Peyer's patch (tissue), 4 donors: ENCODE data around the gene SGTB. TPM values are rescaled to one million over a fixed set of nuclear protein-coding genes. Genes with fewer than 3 reads are reported as not detected.

Experiments used
- DNase-seq, 3 donors: peaks; one replicate each; pipeline ENCODE4 v3.0.0-alpha.2; 2017 to 2019
- H3K27ac ChIP-seq, 4 donors: fragments of 200-600 bp; sonication (generic); one replicate each; pipeline ENCODE4 v1.5.1; 2016 to 2019
- H3K27me3 ChIP-seq, 2 donors: fragments of 200-600 bp; sonication (generic); one replicate each; pipeline ENCODE4 v1.5.1; 2019
- H3K36me3 ChIP-seq, 3 donors: fragments of 200-600 bp; sonication (generic); one replicate each; pipeline ENCODE4 v1.5.1; 2016 to 2019
- H3K4me1 ChIP-seq, 4 donors: fragments of 200-600 bp; sonication (generic); one replicate each; pipeline ENCODE4 v1.5.1; 2016 to 2019
- H3K4me3 ChIP-seq, 4 donors: fragments of 200-600 bp; sonication (generic); 1 replicate in 3 of 4; 2 replicates in 1 of 4; pipeline ENCODE4 v1.5.1; 2016 to 2019; ENCODE audit warnings: mild to moderate bottlenecking in 1 of 4
- H3K9me3 ChIP-seq, 4 donors: fragments of 200-600 bp; sonication (generic); one replicate each; pipeline ENCODE4 v1.5.1; 2016 to 2019; ENCODE audit warnings: mild to moderate bottlenecking in 1 of 4
- POLR2A ChIP-seq, 2 donors: fragments of 450-650 bp; IDR thresholded peaks; one replicate each; pipeline ENCODE4 v1.5.1; 2017; ENCODE audit warnings: antibody characterized with exemption in 2 of 2, mild to moderate bottlenecking in 2 of 2, moderate library complexity in 2 of 2
- total RNA-seq, 4 donors: library from RNA; depleted of rRNA; stranded (reverse); fragments of >200 nt; gene quantifications; one replicate each; pipeline ENCODE4 v1.1.0, GENCODE V29; 2016
- TF ChIP-seq, protein P1 (sequence below), 6 experiments: fragments of 450-650 bp in 4 of 6; fragments of 200-600 bp in 2 of 6; sonication (generic) in 1 of 6; IDR thresholded peaks; one replicate each; pipeline ENCODE4 v1.5.1; 2017 to 2019; ENCODE audit warnings: antibody characterized with exemption in 6 of 6, mild to moderate bottlenecking in 3 of 6, moderate library complexity in 1 of 6

SGTB gene
- total RNA-seq, 4 donors from 2014 or later = 1.9 to 16.5 (median 2.1) TPM

- no peak overlapping the region for H3K27ac ChIP-seq
- no peaks in the 10 kb centered on the region for H3K4me1 ChIP-seq
- H3K9me3 ChIP-seq = peaks cover 0 to 5% (median 0%) of the 10 kb centered on the region in 4 donors
- TF ChIP-seq, protein P1, sequence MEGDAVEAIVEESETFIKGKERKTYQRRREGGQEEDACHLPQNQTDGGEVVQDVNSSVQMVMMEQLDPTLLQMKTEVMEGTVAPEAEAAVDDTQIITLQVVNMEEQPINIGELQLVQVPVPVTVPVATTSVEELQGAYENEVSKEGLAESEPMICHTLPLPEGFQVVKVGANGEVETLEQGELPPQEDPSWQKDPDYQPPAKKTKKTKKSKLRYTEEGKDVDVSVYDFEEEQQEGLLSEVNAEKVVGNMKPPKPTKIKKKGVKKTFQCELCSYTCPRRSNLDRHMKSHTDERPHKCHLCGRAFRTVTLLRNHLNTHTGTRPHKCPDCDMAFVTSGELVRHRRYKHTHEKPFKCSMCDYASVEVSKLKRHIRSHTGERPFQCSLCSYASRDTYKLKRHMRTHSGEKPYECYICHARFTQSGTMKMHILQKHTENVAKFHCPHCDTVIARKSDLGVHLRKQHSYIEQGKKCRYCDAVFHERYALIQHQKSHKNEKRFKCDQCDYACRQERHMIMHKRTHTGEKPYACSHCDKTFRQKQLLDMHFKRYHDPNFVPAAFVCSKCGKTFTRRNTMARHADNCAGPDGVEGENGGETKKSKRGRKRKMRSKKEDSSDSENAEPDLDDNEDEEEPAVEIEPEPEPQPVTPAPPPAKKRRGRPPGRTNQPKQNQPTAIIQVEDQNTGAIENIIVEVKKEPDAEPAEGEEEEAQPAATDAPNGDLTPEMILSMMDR (IDR thresholded peaks at IDR 0.05) = no peak
- TF ChIP-seq POLR2A (IDR thresholded peaks at IDR 0.05) = no peak
- no peaks in the 10 kb centered on the region for H3K36me3 ChIP-seq
- H3K27me3 ChIP-seq = no peaks in the 10 kb centered on the region
- no peak overlapping the region for H3K4me3 ChIP-seq
- no peak for DNase-seq
These were observed 44.9 kb upstream of the SGTB start for GRCh38 chr5:65766781-65767180.

GRCh38 chr5:65766175-65766574 lies 44.3 kb upstream of the SGTB start:
- H3K36me3 ChIP-seq = no peaks in the 10 kb centered on the region
- no peak overlapping the region for H3K4me3 ChIP-seq
- no peaks in the 10 kb centered on the region for H3K27me3 ChIP-seq
- no peaks in the 10 kb centered on the region for H3K4me1 ChIP-seq
- peaks cover 0 to 5% (median 0%) of the 10 kb centered on the region in 4 donors for H3K9me3 ChIP-seq
- H3K27ac ChIP-seq = no peak overlapping the region
- TF ChIP-seq POLR2A (IDR thresholded peaks at IDR 0.05) = no peak
- no peak for DNase-seq

DNA sequence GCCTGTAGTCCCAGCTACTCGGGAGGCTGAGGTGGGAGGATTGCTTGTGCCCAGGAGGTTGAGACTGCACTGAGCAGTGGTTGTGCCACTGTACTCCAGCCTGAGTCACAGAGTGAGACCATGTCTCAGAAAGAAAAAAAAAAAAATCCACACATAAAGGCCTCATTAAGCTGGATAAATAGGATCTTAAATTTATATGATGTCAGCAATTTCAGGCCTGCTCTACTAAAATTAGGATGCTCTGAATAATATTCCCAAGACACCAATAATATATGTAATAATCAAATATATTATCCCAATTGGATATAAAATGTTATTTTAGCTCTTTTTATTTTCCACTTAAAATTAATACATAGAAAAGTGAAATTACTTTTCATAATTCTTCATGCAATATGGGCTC lies 43.7 kb upstream of the SGTB start:
- Histone ChIP-seq H3K4me1 (no peaks in the 10 kb centered on the region), H3K27me3 (no peaks in the 10 kb centered on the region), H3K4me3 (no peak overlapping the region), H3K9me3 (peaks cover 0 to 5% (median 0%) of the 10 kb centered on the region in 4 donors), H3K36me3 (no peaks in the 10 kb centered on the region), H3K27ac (no peak overlapping the region)
- no peak for DNase-seq
- TF ChIP-seq, protein P1 (IDR thresholded peaks at IDR 0.05) = no peak
- TF ChIP-seq POLR2A (IDR thresholded peaks at IDR 0.05) = no peak

GRCh38 chr5:65762234-65762633 lies 40.3 kb upstream of the SGTB start:
- Histone ChIP-seq H3K27ac (no peak overlapping the region), H3K27me3 (no peaks in the 10 kb centered on the region), H3K36me3 (no peaks in the 10 kb centered on the region), H3K9me3 (peaks cover 0 to 4% (median 0%) of the 10 kb centered on the region in 4 donors), H3K4me1 (no peaks in the 10 kb centered on the region), H3K4me3 (no peak overlapping the region)
- DNase-seq = no peak
- no peak for TF ChIP-seq POLR2A (IDR thresholded peaks at IDR 0.05)
- TF ChIP-seq, protein P1 (IDR thresholded peaks at IDR 0.05) = no peak

GRCh38 chr5:65760504-65761275 lies 38.8 kb upstream of the SGTB start:
- no peaks in the 10 kb centered on the region for H3K4me1 ChIP-seq
- no peaks in the 10 kb centered on the region for H3K9me3 ChIP-seq
- peak; percentile 41 to 69 (median 50) for DNase-seq
- H3K36me3 ChIP-seq = no peaks in the 10 kb centered on the region
- no peak overlapping the region for H3K4me3 ChIP-seq
- H3K27ac ChIP-seq = no peak overlapping the region
- H3K27me3 ChIP-seq = no peaks in the 10 kb centered on the region
- no peak for TF ChIP-seq POLR2A (IDR thresholded peaks at IDR 0.05)
- TF ChIP-seq, protein P1 (IDR thresholded peaks at IDR 0.05) = peak in 4 of 6 experiments; percentile 26 to 70 (median 52)

DNA sequence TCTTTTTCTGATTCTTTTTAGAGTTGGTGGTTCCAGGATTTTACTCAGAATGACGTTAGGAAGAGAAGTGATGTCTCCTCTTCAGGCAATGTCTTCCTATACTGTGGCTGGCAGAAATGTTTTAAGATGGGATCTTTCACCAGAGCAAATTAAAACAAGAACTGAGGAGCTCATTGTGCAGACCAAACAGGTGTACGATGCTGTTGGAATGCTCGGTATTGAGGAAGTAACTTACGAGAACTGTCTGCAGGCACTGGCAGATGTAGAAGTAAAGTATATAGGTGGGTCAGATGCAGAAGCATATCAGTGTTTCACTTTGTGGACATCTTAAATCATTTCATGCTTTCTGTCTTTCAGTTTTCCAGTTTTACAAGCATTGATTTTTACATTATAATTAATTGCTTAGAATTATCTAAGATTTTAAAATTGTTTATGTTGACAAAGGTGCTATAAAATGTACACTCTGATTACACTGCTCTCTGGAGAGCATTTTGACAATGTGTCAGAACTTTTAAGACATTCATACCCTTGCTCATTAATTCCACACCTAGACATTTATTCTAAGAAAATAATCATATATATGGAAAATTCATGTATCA lies 36.7 kb upstream of the SGTB start:
- TF ChIP-seq POLR2A (IDR thresholded peaks at IDR 0.05) = no peak
- H3K27me3 ChIP-seq = no peaks in the 10 kb centered on the region

More for the DNA sequence above, 36.7 kb upstream of the SGTB start:
- H3K36me3 ChIP-seq = no peaks in the 10 kb centered on the region
- H3K4me1 ChIP-seq = no peaks in the 10 kb centered on the region
- H3K9me3 ChIP-seq = no peaks in the 10 kb centered on the region
- H3K27ac ChIP-seq = no peak overlapping the region
- DNase-seq = no peak
- no peak overlapping the region for H3K4me3 ChIP-seq
